ENCODE data around the gene FER.
"Not testable (repeated sequence)": the region's sequence is repeated elsewhere in the genome, so short reads cannot be mapped to it uniquely, and the experiment has no call there.

DNA sequence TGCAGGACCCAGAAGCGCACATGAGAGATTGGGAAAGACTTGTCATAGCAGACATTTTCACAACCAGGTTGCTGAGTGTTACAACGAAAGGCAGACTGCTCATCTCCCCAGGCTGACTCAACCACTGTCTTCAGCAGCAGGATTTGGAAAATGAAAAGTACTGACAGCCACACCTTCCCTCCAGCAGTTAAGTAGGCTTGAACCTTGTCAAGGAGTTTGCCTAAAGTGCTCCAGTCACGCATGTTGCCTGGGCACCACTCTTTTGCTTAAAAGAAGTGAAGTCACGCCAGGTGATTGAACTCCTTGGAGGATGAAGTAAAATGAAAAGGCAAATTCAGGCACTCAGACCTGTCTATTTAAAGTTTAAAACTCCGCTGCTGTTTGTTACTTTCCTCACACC, 304.5 kb downstream of the FER start:
- not testable (repeated sequence) for TF ChIP-seq POLR2A (IDR thresholded peaks at IDR 0.05; ENCODE audit: control extremely low read depth in 1 of 2, low read depth in 2 of 2, low read length in 2 of 2); CTCF (IDR thresholded peaks at IDR 0.05; ENCODE audit: control extremely low read depth in 1 of 3, insufficient read depth in 1 of 3, low read depth in 1 of 3, low read length in 3 of 3); RAD21 (IDR thresholded peaks at IDR 0.05 in 1 of 2, conservative IDR thresholded peaks at IDR 0.05 in 1 of 2; ENCODE audit: low read depth in 2 of 2, low read length in 2 of 2)
- TF ChIP-seq, protein P1, sequence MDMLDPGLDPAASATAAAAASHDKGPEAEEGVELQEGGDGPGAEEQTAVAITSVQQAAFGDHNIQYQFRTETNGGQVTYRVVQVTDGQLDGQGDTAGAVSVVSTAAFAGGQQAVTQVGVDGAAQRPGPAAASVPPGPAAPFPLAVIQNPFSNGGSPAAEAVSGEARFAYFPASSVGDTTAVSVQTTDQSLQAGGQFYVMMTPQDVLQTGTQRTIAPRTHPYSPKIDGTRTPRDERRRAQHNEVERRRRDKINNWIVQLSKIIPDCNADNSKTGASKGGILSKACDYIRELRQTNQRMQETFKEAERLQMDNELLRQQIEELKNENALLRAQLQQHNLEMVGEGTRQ (IDR thresholded peaks at IDR 0.05; ENCODE audit: low read length): not testable (repeated sequence)
- TF ChIP-seq, protein P2, sequence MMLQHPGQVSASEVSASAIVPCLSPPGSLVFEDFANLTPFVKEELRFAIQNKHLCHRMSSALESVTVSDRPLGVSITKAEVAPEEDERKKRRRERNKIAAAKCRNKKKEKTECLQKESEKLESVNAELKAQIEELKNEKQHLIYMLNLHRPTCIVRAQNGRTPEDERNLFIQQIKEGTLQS (IDR thresholded peaks at IDR 0.05; ENCODE audit: insufficient read depth, low read depth, low read length): not testable (repeated sequence)
